K562 (cell line): ENCODE data around the gene SLC25A14. TPM values are rescaled to one million over a fixed set of nuclear protein-coding genes. Genes with fewer than 3 reads are reported as not detected.

Source experiments
- ATAC-seq: fragments of 200-7000 bp; cut with Tn5 transposase; 3 replicates; pipeline ENCODE4 v1.9.1; 2020; ENCODE audit warnings: moderate library complexity
- BruUV-seq: library from RNA; stranded (reverse); fragments of 400-500 nt; replicated peaks from 2 replicates; lab custom pipeline; 2021; lab: Mats Ljungman, UMichigan
- CTCF ChIA-PET: fragments of 300-600 bp; formaldehyde crosslinking; extraction: SDS; loops from one replicate; lab custom pipeline; 2021; ENCODE audit warnings: low intra/inter-chr PET ratio; lab: Yijun Ruan, JAX
- POLR2A ChIA-PET: fragments of 300-600, 350-650 bp; sonication (Branson Sonifier 250); formaldehyde crosslinking; extraction: SDS; loops from one replicate; lab custom pipeline; 2021; ENCODE audit warnings: antibody characterized with exemption, inconsistent platforms; lab: Yijun Ruan, JAX
- DNase-seq, 4 experiments: peaks; one replicate each; pipeline versions ENCODE4 v3.0.0 to v3.0.0-alpha.2; 2011 to 2018; ENCODE audit warnings: low spot score in 3 of 4, mixed read lengths in 3 of 4; ENCODE audit errors: extremely low read depth in 1 of 4
- FAIRE-seq: peaks from 2 replicates; lab custom pipeline; 2011; peaks lifted over from hg19 to GRCh38; lab: Jason Lieb, UNC
- H2AFZ ChIP-seq: 2 replicates; pipeline ENCODE4 v1.6.0; 2011; ENCODE audit warnings: low read depth, low read length, control low read depth, inconsistent platforms
- H3K27ac ChIP-seq: fragments of 200-600 bp; 3 replicates; pipeline ENCODE4 v1.8.0; 2011; ENCODE audit warnings: low read depth, mild to moderate bottlenecking, control low read depth, inconsistent platforms, low read length, moderate library complexity, mixed read lengths; ENCODE audit errors: extremely low read depth
- H3K27me3 ChIP-seq, 2 experiments: fragments of 300-600 bp in 1 of 2; 2 replicates in 1 of 2; 3 replicates in 1 of 2; pipeline versions ENCODE4 v1.6.0 to v1.8.0; 2011; ENCODE audit warnings: inconsistent platforms in 2 of 2, low read length in 2 of 2, mild to moderate bottlenecking in 1 of 2, mixed read lengths in 1 of 2, moderate library complexity in 1 of 2; ENCODE audit not compliant: control insufficient read depth in 2 of 2, insufficient read depth in 2 of 2
- H3K36me3 ChIP-seq: fragments of 300-600 bp; 3 replicates; pipeline ENCODE4 v1.8.0; 2011; ENCODE audit warnings: mild to moderate bottlenecking, low read length, inconsistent platforms; ENCODE audit not compliant: control insufficient read depth, insufficient read depth
- H3K4me1 ChIP-seq, 2 experiments: fragments of 200-600 bp in 1 of 2; replicated peaks in 1 of 2; 2 replicates in 1 of 2; 3 replicates in 1 of 2; pipeline versions ENCODE4 v1.5.1 to v1.8.0; 2011; ENCODE audit warnings: inconsistent platforms in 2 of 2, low read length in 2 of 2, mild to moderate bottlenecking in 1 of 2, mixed read lengths in 1 of 2, moderate library complexity in 1 of 2; ENCODE audit not compliant: control insufficient read depth in 2 of 2, insufficient read depth in 2 of 2
- H3K4me2 ChIP-seq: 2 replicates; pipeline ENCODE4 v1.6.1; 2011; ENCODE audit warnings: low read length, control low read depth, inconsistent platforms, mixed read lengths; ENCODE audit not compliant: insufficient read depth
- H3K4me3 ChIP-seq: fragments of 200-600 bp; sonication (generic), shearing (Covaris generic); 2 replicates; pipeline ENCODE4 v1.5.1; 2016; ENCODE audit warnings: control low read depth, inconsistent platforms
- H3K79me2 ChIP-seq: fragments of 200-600 bp; 3 replicates; pipeline ENCODE4 v1.8.0; 2011; ENCODE audit warnings: low read length, inconsistent platforms; ENCODE audit not compliant: control insufficient read depth, insufficient read depth
- H3K9ac ChIP-seq, 2 experiments: 2 replicates each; pipeline versions ENCODE4 v1.6.0 to v1.6.1; 2011; ENCODE audit warnings: low read depth in 2 of 2, low read length in 2 of 2, control low read depth in 1 of 2, inconsistent platforms in 1 of 2, mild to moderate bottlenecking in 1 of 2, mixed read lengths in 1 of 2; ENCODE audit not compliant: insufficient read depth in 1 of 2
- H3K9me1 ChIP-seq: one replicate; pipeline ENCODE4 v1.6.0; 2011; ENCODE audit warnings: inconsistent platforms, mild to moderate bottlenecking, low read length, moderate library complexity; ENCODE audit not compliant: control insufficient read depth, insufficient read depth
- H3K9me3 ChIP-seq: replicated peaks from 2 replicates; pipeline ENCODE4 v1.5.1; 2011; ENCODE audit warnings: low read depth, low read length, inconsistent platforms; ENCODE audit not compliant: control insufficient read depth, insufficient read depth
- H4K20me1 ChIP-seq: replicated peaks from 2 replicates; pipeline ENCODE4 v1.6.1; 2011; ENCODE audit warnings: low read length, inconsistent platforms, mixed read lengths; ENCODE audit not compliant: control insufficient read depth, insufficient read depth
- DNMT1 ChIP-seq: fragments of 450-650 bp; IDR thresholded peaks from 2 replicates; pipeline ENCODE4 v1.6.1; 2016; ENCODE audit warnings: antibody characterized with exemption, mild to moderate bottlenecking
- HMBOX1 ChIP-seq: sonication (generic); IDR thresholded peaks from 2 replicates; pipeline ENCODE4 v1.6.1; 2016
- MECOM ChIP-seq: fragments of 250-450 bp; sonication (Bioruptor Pico); IDR thresholded peaks from 2 replicates; pipeline ENCODE4 v1.8.0; 2022; ENCODE audit warnings: inconsistent platforms
- SMARCE1 ChIP-seq: fragments of 450-650 bp; IDR thresholded peaks from 2 replicates; pipeline ENCODE4 v1.7.1; 2016; ENCODE audit warnings: mild to moderate bottlenecking
- TBP ChIP-seq: optimal IDR thresholded peaks from 2 replicates; pipeline ENCODE3; 2011; ENCODE audit warnings: low read depth, low read length, improper control_type of control experiment
- THRAP3 ChIP-seq: fragments of 450-650 bp; IDR thresholded peaks from 2 replicates; pipeline ENCODE4 v1.6.1; 2016; ENCODE audit warnings: mild to moderate bottlenecking, inconsistent platforms, borderline replicate concordance
- ZNF165 ChIP-seq: fragments of 250-450 bp; sonication (Bioruptor Pico); IDR thresholded peaks from 2 replicates; pipeline ENCODE4 v1.4.0; 2020; ENCODE audit warnings: borderline replicate concordance
- WGBS: fragments of 100-300 bp; shearing (Covaris generic); methylation state at CpG from one replicate; pipeline ENCODE4 v1.1.6; 2016; ENCODE audit warnings: low coverage, mixed read lengths; ENCODE audit not compliant: insufficient coverage; ENCODE audit errors: missing lambda C conversion rate; 5-methylcytosine and 5-hydroxymethylcytosine counted together
- in situ Hi-C: fragments of 300-500 bp; cut with MboI; formaldehyde crosslinking; loops from 4 replicates; pipeline ENCODE4 v1.15.0; 2018; ENCODE audit warnings: inconsistent platforms, mixed read lengths
- intact Hi-C: fragments of 100-400 bp; cut with micrococcal nuclease; formaldehyde crosslinking; loops from 2 replicates; pipeline ENCODE4 v1.14.2; 2022
- polyA plus RNA-seq, 8 experiments: library from polyadenylated mRNA; depleted of rRNA in 4 of 8; stranded (reverse) in 5 of 8; unstranded in 3 of 8; fragments of >200 nt; fragmentation: Nextera tagmentation in 2 of 8; fragmentation: Illumina TruSeq in 1 of 8; extraction: Ambion mirVana in 2 of 8; extraction: Trizol in 1 of 8; gene quantifications; 2 replicates each; pipeline versions ENCODE4 v1.2.1 to v1.2.3, GENCODE V29; 2011 to 2014; ENCODE audit warnings: inconsistent platforms in 1 of 8, missing spikeins in 1 of 8
- small RNA-seq: library from RNA; depleted of rRNA; stranded (forward); fragments of <200 nt; gene quantifications from one replicate; pipeline ENCODE3, GENCODE V24; 2014
- total RNA-seq, 7 experiments: library from RNA; depleted of rRNA in 6 of 7; stranded (reverse); fragments of >200 nt in 6 of 7; fragmentation: Illumina TruSeq in 2 of 7; extraction: Trizol in 2 of 7; gene quantifications; 2 replicates each; pipeline versions ENCODE4 v1.2.1 to v1.2.3, GENCODE V29; 2011 to 2021; ENCODE audit warnings: low replicate concordance in 1 of 7

SLC25A14 gene
- total and polyA plus RNA-seq, 9 of the 15 experiments (the other 6 are each of a cell fraction or from before 2014, with no cell fraction given): 9.5 to 33.3 (median 15.8) TPM

- no TSS peak for BruUV-seq
- no peaks in the 10 kb centered on the region for H3K9me1 ChIP-seq
- no peak overlapping the region for H3K9ac ChIP-seq
- in situ Hi-C loops: no loop called here
- ChIA-PET CTCF (no interaction called here), POLR2A (interaction anchor here (0.6 kb wide), 1 partner anchor 604 kb away, joined by 3 read pairs; no protein-coding TSS in a partner anchor)
- TF ChIP-seq MECOM (CRISPR knock-in tag) (no peak), ZNF165 (CRISPR knock-in tag) (no peak), SMARCE1 (no peak), DNMT1 (no peak), HMBOX1 (peak; percentile 21; the same call in 1 of the 2 replicates), TBP (no peak), THRAP3 (no peak)
- H3K27me3 ChIP-seq: no peaks in the 10 kb centered on the region
- ATAC-seq (peak; percentile 61), DNase-seq (peak in 2 of 4 experiments; percentile 27 to 28), FAIRE-seq (peak; percentile 15)
- H3K79me2 ChIP-seq: no peaks in the 10 kb centered on the region
- no peak overlapping the region for H3K27ac ChIP-seq
- peaks cover 4 to 37% of the 10 kb centered on the region in 2 experiments; a peak in 3 of 5 replicates for H3K4me1 ChIP-seq
- H2AFZ ChIP-seq: peak overlapping the region; percentile 79
- intact Hi-C loops: no loop called here
- no peaks in the 10 kb centered on the region for H4K20me1 ChIP-seq
- no peak overlapping the region for H3K4me3 ChIP-seq
- WGBS: 72% methylated on average over 2 of the region's 2 CpGs
- H3K36me3 ChIP-seq: peaks cover 12% of the 10 kb centered on the region; the same call in 1 of the 3 replicates
- no peak overlapping the region for H3K4me2 ChIP-seq
- no peaks in the 10 kb centered on the region for H3K9me3 ChIP-seq
Observed at GRCh38 chrX:130419263-130419662, 79.5 kb downstream of the SLC25A14 start.

Small RNA genes within 50 kb of the gene (small RNA-seq; reads per million reads assigned to genes)
- not detected for gene AL035423.1
- gene RNU6-1130P: not detected

Other genes starting within 250 kb of the SLC25A14 start
- gene ELF4, start 229.4 kb upstream of the SLC25A14 start, total RNA-seq (2014; rRNA removed): 28.6 and 41.1 TPM in 2 replicates
- 17.6 and 18.3 TPM in 2 replicates for gene ELF4, start 229.4 kb upstream of the SLC25A14 start, total RNA-seq (2014; rRNA removed; fragmentation: Illumina TruSeq; extraction: Trizol)
- gene ELF4, start 229.4 kb upstream of the SLC25A14 start, total RNA-seq (2015; rRNA removed; fragmentation: Illumina TruSeq; extraction: Trizol): 24.8 and 26.3 TPM in 2 replicates
- 43.9 and 47.7 TPM in 2 replicates for gene ELF4, start 229.4 kb upstream of the SLC25A14 start, total RNA-seq (2021)
- 29.2 and 33.4 TPM in 2 replicates for gene ELF4, start 229.4 kb upstream of the SLC25A14 start, polyA plus RNA-seq (2011; rRNA removed)
- gene ELF4, start 229.4 kb upstream of the SLC25A14 start, polyA plus RNA-seq (2014; fragmentation: Illumina TruSeq; extraction: Trizol): 50.7 and 55.8 TPM in 2 replicates
- 1 to 10 TPM; 5.9 to 7.3 TPM for gene ELF4, start 229.4 kb upstream of the SLC25A14 start, polyA plus RNA-seq (2014; fragmentation: Nextera tagmentation; extraction: Ambion mirVana)
- 25.2 and 28.4 TPM in 2 replicates for gene ELF4, start 229.4 kb upstream of the SLC25A14 start, polyA plus RNA-seq (2014; rRNA removed)
- 59.9 and 65.0 TPM in 2 replicates for gene AIFM1, start 174.1 kb upstream of the SLC25A14 start, total RNA-seq (2014; rRNA removed)
- 101 and 107 TPM in 2 replicates for gene AIFM1, start 174.1 kb upstream of the SLC25A14 start, total RNA-seq (2014; rRNA removed; fragmentation: Illumina TruSeq; extraction: Trizol)
- 79.9 and 91.4 TPM in 2 replicates for gene AIFM1, start 174.1 kb upstream of the SLC25A14 start, total RNA-seq (2015; rRNA removed; fragmentation: Illumina TruSeq; extraction: Trizol)
- 80.7 and 85.2 TPM in 2 replicates for gene AIFM1, start 174.1 kb upstream of the SLC25A14 start, total RNA-seq (2021)
- gene AIFM1, start 174.1 kb upstream of the SLC25A14 start, polyA plus RNA-seq (2011; rRNA removed): 85.6 and 111 TPM in 2 replicates
- 99.0 and 117 TPM in 2 replicates for gene AIFM1, start 174.1 kb upstream of the SLC25A14 start, polyA plus RNA-seq (2014; fragmentation: Illumina TruSeq; extraction: Trizol)
- 10 to 100 TPM; 51.0 to 62.0 TPM for gene AIFM1, start 174.1 kb upstream of the SLC25A14 start, polyA plus RNA-seq (2014; fragmentation: Nextera tagmentation; extraction: Ambion mirVana)
- 91.2 and 93.7 TPM in 2 replicates for gene AIFM1, start 174.1 kb upstream of the SLC25A14 start, polyA plus RNA-seq (2014; rRNA removed)
- 0.09 TPM in 1 of 2 replicates, not detected in the other for gene RAB33A, start 168.0 kb upstream of the SLC25A14 start, total RNA-seq (2014; rRNA removed)
- not detected in 2 replicates for gene RAB33A, start 168.0 kb upstream of the SLC25A14 start, total RNA-seq (2014; rRNA removed; fragmentation: Illumina TruSeq; extraction: Trizol)
- gene RAB33A, start 168.0 kb upstream of the SLC25A14 start, total RNA-seq (2015; rRNA removed; fragmentation: Illumina TruSeq; extraction: Trizol): not detected in 2 replicates
- 0.20 TPM in 1 of 2 replicates, not detected in the other for gene RAB33A, start 168.0 kb upstream of the SLC25A14 start, total RNA-seq (2021)
- gene RAB33A, start 168.0 kb upstream of the SLC25A14 start, polyA plus RNA-seq (2011; rRNA removed): 0.06 and 0.11 TPM in 2 replicates
- gene RAB33A, start 168.0 kb upstream of the SLC25A14 start, polyA plus RNA-seq (2014; fragmentation: Illumina TruSeq; extraction: Trizol): not detected in 2 replicates
- gene RAB33A, start 168.0 kb upstream of the SLC25A14 start, polyA plus RNA-seq (2014; fragmentation: Nextera tagmentation; extraction: Ambion mirVana): under 1 TPM; 0.04 TPM
- gene RAB33A, start 168.0 kb upstream of the SLC25A14 start, polyA plus RNA-seq (2014; rRNA removed): not detected in 2 replicates
- gene ZNF280C, start 71.0 kb upstream of the SLC25A14 start, total RNA-seq (2014; rRNA removed): 2.5 and 3.2 TPM in 2 replicates
- 7.6 and 7.7 TPM in 2 replicates for gene ZNF280C, start 71.0 kb upstream of the SLC25A14 start, total RNA-seq (2014; rRNA removed; fragmentation: Illumina TruSeq; extraction: Trizol)
- 6.9 and 7.1 TPM in 2 replicates for gene ZNF280C, start 71.0 kb upstream of the SLC25A14 start, total RNA-seq (2015; rRNA removed; fragmentation: Illumina TruSeq; extraction: Trizol)
- 4.5 and 4.8 TPM in 2 replicates for gene ZNF280C, start 71.0 kb upstream of the SLC25A14 start, total RNA-seq (2021)
- gene ZNF280C, start 71.0 kb upstream of the SLC25A14 start, polyA plus RNA-seq (2011; rRNA removed): 6.6 and 8.3 TPM in 2 replicates
- 3.2 and 4.4 TPM in 2 replicates for gene ZNF280C, start 71.0 kb upstream of the SLC25A14 start, polyA plus RNA-seq (2014; fragmentation: Illumina TruSeq; extraction: Trizol)
- 1 to 10 TPM; 1.6 to 1.8 TPM for gene ZNF280C, start 71.0 kb upstream of the SLC25A14 start, polyA plus RNA-seq (2014; fragmentation: Nextera tagmentation; extraction: Ambion mirVana)
- gene ZNF280C, start 71.0 kb upstream of the SLC25A14 start, polyA plus RNA-seq (2014; rRNA removed): 3.6 and 4.8 TPM in 2 replicates
- gene GPR119, start 45.8 kb downstream of the SLC25A14 start, total RNA-seq (2014; rRNA removed): not detected in 2 replicates
- gene GPR119, start 45.8 kb downstream of the SLC25A14 start, total RNA-seq (2014; rRNA removed; fragmentation: Illumina TruSeq; extraction: Trizol): not detected in 2 replicates
- gene GPR119, start 45.8 kb downstream of the SLC25A14 start, total RNA-seq (2015; rRNA removed; fragmentation: Illumina TruSeq; extraction: Trizol): not detected in 2 replicates
- gene GPR119, start 45.8 kb downstream of the SLC25A14 start, total RNA-seq (2021): not detected in 2 replicates
- not detected in 2 replicates for gene GPR119, start 45.8 kb downstream of the SLC25A14 start, polyA plus RNA-seq (2011; rRNA removed)
- gene GPR119, start 45.8 kb downstream of the SLC25A14 start, polyA plus RNA-seq (2014; fragmentation: Illumina TruSeq; extraction: Trizol): not detected in 2 replicates
- gene GPR119, start 45.8 kb downstream of the SLC25A14 start, polyA plus RNA-seq (2014; fragmentation: Nextera tagmentation; extraction: Ambion mirVana): not detected
- 0.15 TPM in 1 of 2 replicates, not detected in the other for gene GPR119, start 45.8 kb downstream of the SLC25A14 start, polyA plus RNA-seq (2014; rRNA removed)
- 37.1 and 44.9 TPM in 2 replicates for gene RBMX2, start 62.1 kb downstream of the SLC25A14 start, total RNA-seq (2014; rRNA removed)
- gene RBMX2, start 62.1 kb downstream of the SLC25A14 start, total RNA-seq (2014; rRNA removed; fragmentation: Illumina TruSeq; extraction: Trizol): 62.5 and 65.4 TPM in 2 replicates
- 58.0 and 58.5 TPM in 2 replicates for gene RBMX2, start 62.1 kb downstream of the SLC25A14 start, total RNA-seq (2015; rRNA removed; fragmentation: Illumina TruSeq; extraction: Trizol)
- gene RBMX2, start 62.1 kb downstream of the SLC25A14 start, total RNA-seq (2021): 27.2 and 29.5 TPM in 2 replicates
- gene RBMX2, start 62.1 kb downstream of the SLC25A14 start, polyA plus RNA-seq (2011; rRNA removed): 35.3 and 41.8 TPM in 2 replicates
- 50.5 and 54.5 TPM in 2 replicates for gene RBMX2, start 62.1 kb downstream of the SLC25A14 start, polyA plus RNA-seq (2014; fragmentation: Illumina TruSeq; extraction: Trizol)
- gene RBMX2, start 62.1 kb downstream of the SLC25A14 start, polyA plus RNA-seq (2014; fragmentation: Nextera tagmentation; extraction: Ambion mirVana): 10 to 100 TPM; 49.1 to 54.1 TPM
- gene RBMX2, start 62.1 kb downstream of the SLC25A14 start, polyA plus RNA-seq (2014; rRNA removed): 53.0 and 58.2 TPM in 2 replicates